Measurements from ENCODE around the gene PPP3CA.

GRCh38 chr4:101331017-101331416 lies 16.3 kb downstream of the PPP3CA start:
- TF ChIP-seq CTCF (IDR thresholded peaks at IDR 0.05) (no peak), POLR2A (IDR thresholded peaks at IDR 0.05) (no peak)
